WTC11 (cell line): ENCODE results near the gene PPP1R18. TPM values are rescaled to one million over a fixed set of nuclear protein-coding genes. Genes with fewer than 3 reads are reported as not detected.
"Not testable (repeated sequence)": the region's sequence is repeated elsewhere in the genome, so short reads cannot be mapped to it uniquely, and the experiment has no call there.

Source experiments
- ATAC-seq: fragments of 200-7000 bp; cut with Tn5 transposase; 2 replicates; pipeline ENCODE4 v1.10.0; 2021; ENCODE audit warnings: mild to moderate bottlenecking, moderate library complexity
- CTCF ChIA-PET: fragments of 300-600 bp; sonication (Branson Sonifier 250); formaldehyde crosslinking; loops from one replicate; lab custom pipeline; 2021; ENCODE audit warnings: antibody characterized with exemption; lab: Charles Lee
- POLR2A ChIA-PET: fragments of 350-600 bp; sonication (Branson Sonifier 250); formaldehyde crosslinking; loops from one replicate; lab custom pipeline; 2021; ENCODE audit warnings: antibody characterized with exemption; lab: Charles Lee
- DNase-seq: peaks from one replicate; pipeline ENCODE4 v3.0.0; 2021; ENCODE audit warnings: low spot score
- H3K27ac Mint-ChIP-seq: 2 replicates; pipeline ENCODE4 v1.8.0; 2021; ENCODE audit warnings: mixed read lengths
- H3K27me3 Mint-ChIP-seq: 2 replicates; pipeline ENCODE4 v1.8.0; 2021; ENCODE audit warnings: low read depth, mild to moderate bottlenecking, moderate library complexity, mixed read lengths
- H3K36me3 Mint-ChIP-seq: 2 replicates; pipeline ENCODE4 v1.8.0; 2021; ENCODE audit warnings: mixed read lengths
- H3K4me1 Mint-ChIP-seq: 2 replicates; pipeline ENCODE4 v1.8.0; 2022; ENCODE audit warnings: mixed read lengths
- H3K4me3 Mint-ChIP-seq: 2 replicates; pipeline ENCODE4 v1.8.0; 2021; ENCODE audit warnings: mild to moderate bottlenecking, moderate library complexity, mixed read lengths
- H3K9me3 Mint-ChIP-seq: 2 replicates; pipeline ENCODE4 v1.8.0; 2021; ENCODE audit warnings: mixed read lengths
- EMX1 ChIP-seq: fragments of 250-450 bp; sonication (Bioruptor Pico); IDR thresholded peaks from 2 replicates; pipeline ENCODE4 v1.8.0; 2021; ENCODE audit warnings: mild to moderate bottlenecking
- FOXJ3 ChIP-seq: sonication (generic); formaldehyde crosslinking; IDR thresholded peaks from 2 replicates; pipeline ENCODE4 v1.9.0; 2021; ENCODE audit warnings: missing genetic modification reagents, mild to moderate bottlenecking, borderline replicate concordance
- GABPB1 ChIP-seq: sonication (generic); formaldehyde crosslinking; IDR thresholded peaks from 2 replicates; pipeline ENCODE4 v1.8.1; 2023; ENCODE audit warnings: mild to moderate bottlenecking, missing genetic modification reagents
- HMGA2 ChIP-seq: fragments of 250-450 bp; sonication (Bioruptor Pico); IDR thresholded peaks from 2 replicates; pipeline ENCODE4 v1.4.0; 2021; ENCODE audit warnings: mild to moderate bottlenecking, moderate library complexity
- MXD4 ChIP-seq: fragments of 250-450 bp; sonication (Bioruptor Pico); IDR thresholded peaks from 2 replicates; pipeline ENCODE4 v1.8.0; 2021; ENCODE audit warnings: mild to moderate bottlenecking, moderate library complexity, borderline replicate concordance
- MYBL2 ChIP-seq: sonication (generic); formaldehyde crosslinking; IDR thresholded peaks from 2 replicates; pipeline ENCODE4 v1.8.1; 2023; ENCODE audit warnings: mild to moderate bottlenecking, moderate library complexity, missing genetic modification reagents
- NFE2L1 ChIP-seq: sonication (generic); formaldehyde crosslinking; IDR thresholded peaks from 2 replicates; pipeline ENCODE4 v1.8.1; 2023; ENCODE audit warnings: missing genetic modification reagents
- RELA ChIP-seq: sonication (generic); formaldehyde crosslinking; IDR thresholded peaks from 2 replicates; pipeline ENCODE4 v1.8.1; 2022; ENCODE audit warnings: missing genetic modification reagents, mild to moderate bottlenecking, borderline replicate concordance
- SMAD3 ChIP-seq: sonication (generic); formaldehyde crosslinking; IDR thresholded peaks from 2 replicates; pipeline ENCODE4 v1.8.0; 2022; ENCODE audit warnings: missing genetic modification reagents, mild to moderate bottlenecking, borderline replicate concordance
- SOX15 ChIP-seq: fragments of 250-450 bp; sonication (Bioruptor Pico); IDR thresholded peaks from 2 replicates; pipeline ENCODE4 v1.9.0; 2021; ENCODE audit warnings: mild to moderate bottlenecking
- STAT6 ChIP-seq: sonication (generic); formaldehyde crosslinking; conservative IDR thresholded peaks from 2 replicates; pipeline ENCODE4 v1.8.1; 2023; ENCODE audit warnings: mild to moderate bottlenecking, low read depth, missing genetic modification reagents, moderate library complexity
- USF2 ChIP-seq: sonication (generic); formaldehyde crosslinking; IDR thresholded peaks from 2 replicates; pipeline ENCODE4 v1.8.1; 2023; ENCODE audit warnings: mild to moderate bottlenecking, missing genetic modification reagents, moderate library complexity
- ZNF671 ChIP-seq: fragments of 250-450 bp; sonication (Bioruptor Pico); IDR thresholded peaks from 2 replicates; pipeline ENCODE4 v1.8.0; 2021; ENCODE audit warnings: mild to moderate bottlenecking
- total RNA-seq: library from RNA; stranded (reverse); gene quantifications from 3 replicates; pipeline ENCODE4 v1.2.3, GENCODE V29; 2021
- TF ChIP-seq, protein P1 (sequence below): fragments of 250-450 bp; sonication (Bioruptor Pico); IDR thresholded peaks from 2 replicates; pipeline ENCODE4 v1.8.0; 2021; ENCODE audit warnings: mild to moderate bottlenecking

The PPP1R18 gene
- total RNA-seq, 1 experiment from 2014 or later: 36.5 TPM

GRCh38 chr6:30725713-30726505, 39.5 kb upstream of the PPP1R18 start (continued):
- TF ChIP-seq EMX1 (CRISPR knock-in tag): peak; percentile 97
- TF ChIP-seq SMAD3: 0 out of 2 replicates have a peak, but pooled peaks have one; percentile 31
- TF ChIP-seq FOXJ3 (CRISPR knock-in tag): no peak
- TF ChIP-seq USF2 (CRISPR knock-in tag): peak; percentile 28; the same call in 1 of the 2 replicates
- TF ChIP-seq RELA (CRISPR knock-in tag): no peak
- TF ChIP-seq, protein P1, sequence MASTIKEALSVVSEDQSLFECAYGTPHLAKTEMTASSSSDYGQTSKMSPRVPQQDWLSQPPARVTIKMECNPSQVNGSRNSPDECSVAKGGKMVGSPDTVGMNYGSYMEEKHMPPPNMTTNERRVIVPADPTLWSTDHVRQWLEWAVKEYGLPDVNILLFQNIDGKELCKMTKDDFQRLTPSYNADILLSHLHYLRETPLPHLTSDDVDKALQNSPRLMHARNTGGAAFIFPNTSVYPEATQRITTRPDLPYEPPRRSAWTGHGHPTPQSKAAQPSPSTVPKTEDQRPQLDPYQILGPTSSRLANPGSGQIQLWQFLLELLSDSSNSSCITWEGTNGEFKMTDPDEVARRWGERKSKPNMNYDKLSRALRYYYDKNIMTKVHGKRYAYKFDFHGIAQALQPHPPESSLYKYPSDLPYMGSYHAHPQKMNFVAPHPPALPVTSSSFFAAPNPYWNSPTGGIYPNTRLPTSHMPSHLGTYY (CRISPR knock-in tag): peak; percentile 95
- TF ChIP-seq MXD4 (CRISPR knock-in tag): no peak
- no peak for TF ChIP-seq SOX15 (CRISPR knock-in tag)
- TF ChIP-seq HMGA2: no peak
- TF ChIP-seq STAT6 (CRISPR knock-in tag): no peak
- TF ChIP-seq MYBL2: peak; percentile 23; the same call in 1 of the 2 replicates

DNA sequence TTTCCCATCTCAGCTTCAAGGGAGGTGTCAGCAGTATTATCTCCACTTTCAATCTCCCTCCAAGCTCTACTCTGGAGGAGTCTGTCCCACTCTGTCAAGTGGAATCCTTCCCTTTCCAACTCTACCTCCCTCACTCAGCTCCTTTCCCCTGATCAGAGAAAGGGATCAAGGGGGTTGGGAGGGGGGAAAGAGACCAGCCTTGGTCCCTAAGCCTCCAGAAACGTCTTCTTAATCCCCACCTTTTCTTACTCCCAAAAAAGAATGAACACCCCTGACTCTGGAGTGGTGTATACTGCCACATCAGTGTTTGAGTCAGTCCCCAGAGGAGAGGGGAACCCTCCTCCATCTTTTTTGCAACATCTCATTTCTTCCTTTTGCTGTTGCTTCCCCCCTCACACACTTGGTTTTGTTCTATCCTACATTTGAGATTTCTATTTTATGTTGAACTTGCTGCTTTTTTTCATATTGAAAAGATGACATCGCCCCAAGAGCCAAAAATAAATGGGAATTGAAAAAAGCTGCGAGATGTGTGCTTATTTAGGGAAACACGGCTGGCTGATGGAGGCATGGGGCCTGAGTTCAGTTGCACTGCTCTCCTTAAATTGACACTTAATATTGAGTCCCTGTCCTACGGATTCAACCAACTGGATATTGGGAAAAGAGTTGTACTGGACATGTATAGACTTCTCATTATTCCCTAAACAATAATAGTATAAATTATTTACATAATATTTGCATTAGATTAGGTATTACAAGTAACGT, 38.6 kb upstream of the PPP1R18 start:
- Mint-ChIP-seq H3K9me3 (no peaks in the 10 kb centered on the region), H3K27ac (peak overlapping the region; percentile 78), H3K36me3 (peaks cover 66% of the 10 kb centered on the region), H3K27me3 (no peaks in the 10 kb centered on the region), H3K4me3 (peak overlapping the region; percentile 38), H3K4me1 (peaks cover 31% of the 10 kb centered on the region)
- CTCF ChIA-PET: interaction anchor here (1.0 kb wide), 1 partner anchor 46 kb away, joined by 5 read pairs; no protein-coding TSS in a partner anchor
- peak; percentile 29; the same call in 1 of the 2 replicates for TF ChIP-seq GABPB1 (CRISPR knock-in tag)
- TF ChIP-seq NFE2L1 (CRISPR knock-in tag): no peak
- TF ChIP-seq ZNF671 (CRISPR knock-in tag): 0 out of 2 replicates have a peak, but pooled peaks have one; percentile 16
- ATAC-seq (no peak), DNase-seq (no peak)
- POLR2A ChIA-PET: interaction anchor here (2.7 kb wide), 1 partner anchor 45 kb away, joined by 8 read pairs; no protein-coding TSS in a partner anchor

GRCh38 chr6:30723843-30724741, 37.6 kb upstream of the PPP1R18 start:
- not testable (repeated sequence) for ATAC-seq, H3K27me3 Mint-ChIP-seq, DNase-seq, H3K9me3 Mint-ChIP-seq
- H3K36me3 Mint-ChIP-seq: peaks cover 60% of the 10 kb centered on the region
- ChIA-PET POLR2A (interaction anchor here (1.4 to 2.7 kb wide), 2 partner anchors 44 to 109 kb away, joined by 3 to 8 read pairs; no protein-coding TSS in a partner anchor), CTCF (interaction anchor here (1.0 to 6.0 kb wide), 2 partner anchors 45 kb away, joined by 5 to 54 read pairs; no protein-coding TSS in a partner anchor)
- H3K27ac Mint-ChIP-seq: peak overlapping the region; percentile 95
- peaks cover 37% of the 10 kb centered on the region for H3K4me1 Mint-ChIP-seq
- H3K4me3 Mint-ChIP-seq: peak overlapping the region; percentile 99
